NCI-H2029 (cell line): ENCODE results near the gene TXNDC11.
A peak's percentile ranks its signal among the peaks of the same experiment; 100 is the strongest.

ENCODE experiments used
- DNase-seq: peaks from one replicate; lab custom pipeline; 2025; lab: John Stamatoyannopoulos, UW

Gene TXNDC11

DNA sequence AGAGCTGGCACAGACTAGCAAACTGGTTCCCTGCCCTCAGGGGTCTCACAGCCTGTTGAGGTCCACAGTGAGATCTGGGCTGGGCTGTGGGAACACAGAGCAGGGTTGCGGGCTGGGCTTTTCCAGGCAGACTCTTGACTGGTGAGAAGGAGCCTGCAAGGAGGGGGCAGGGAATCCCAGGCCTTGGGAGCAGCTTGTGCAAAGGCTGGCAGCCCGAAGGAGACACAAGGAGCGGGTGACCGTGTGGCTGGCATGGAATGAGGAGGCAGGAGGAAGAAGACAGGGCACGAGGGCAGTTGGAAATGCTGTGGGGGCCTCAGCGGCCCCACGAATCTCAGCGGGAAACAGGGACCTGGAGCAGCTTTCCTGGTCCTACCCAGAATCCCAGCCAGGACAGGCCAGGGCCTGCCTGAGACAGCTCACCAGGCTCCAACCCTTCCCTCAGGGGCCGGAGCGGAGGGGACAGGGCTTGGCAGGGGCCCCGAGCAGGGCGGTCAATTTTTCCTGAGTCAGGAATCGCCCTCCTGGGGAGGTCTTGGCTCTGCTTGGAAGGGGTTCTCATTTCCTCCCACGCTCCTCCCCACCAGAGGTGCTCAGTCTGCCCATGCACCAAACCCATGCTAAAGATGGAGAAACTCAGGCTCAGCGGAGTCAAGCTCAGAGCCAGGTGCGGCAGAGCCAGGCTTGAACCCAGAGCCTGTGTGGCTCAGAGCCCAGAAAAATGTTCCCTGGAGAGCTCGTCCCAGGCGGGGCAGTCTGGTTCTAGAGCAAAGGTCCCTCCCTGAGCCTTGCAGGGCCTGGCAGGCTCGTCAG is 83.6 kb downstream of the TXNDC11 start:
- DNase-seq: no peak

DNA sequence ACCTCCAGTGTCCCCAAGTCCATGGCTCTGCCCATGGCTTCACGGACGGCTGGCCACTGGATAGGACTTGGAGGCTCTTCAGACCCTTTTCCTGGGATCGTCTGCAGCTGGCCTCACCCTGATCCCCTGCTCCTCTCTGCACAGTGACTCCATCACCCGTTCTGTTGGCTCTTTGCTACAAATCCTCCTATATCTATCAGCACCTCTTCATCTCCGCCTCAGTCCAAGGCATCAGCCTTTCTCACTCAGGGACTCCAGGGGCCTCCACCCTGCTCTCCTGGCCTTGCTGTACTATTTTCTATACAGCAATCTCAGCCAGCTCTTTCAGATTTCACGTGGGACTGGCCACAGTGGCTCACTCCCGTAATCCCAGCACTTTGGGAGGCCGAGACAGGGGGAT is 85.1 kb downstream of the TXNDC11 start:
- no peak for DNase-seq

DNA sequence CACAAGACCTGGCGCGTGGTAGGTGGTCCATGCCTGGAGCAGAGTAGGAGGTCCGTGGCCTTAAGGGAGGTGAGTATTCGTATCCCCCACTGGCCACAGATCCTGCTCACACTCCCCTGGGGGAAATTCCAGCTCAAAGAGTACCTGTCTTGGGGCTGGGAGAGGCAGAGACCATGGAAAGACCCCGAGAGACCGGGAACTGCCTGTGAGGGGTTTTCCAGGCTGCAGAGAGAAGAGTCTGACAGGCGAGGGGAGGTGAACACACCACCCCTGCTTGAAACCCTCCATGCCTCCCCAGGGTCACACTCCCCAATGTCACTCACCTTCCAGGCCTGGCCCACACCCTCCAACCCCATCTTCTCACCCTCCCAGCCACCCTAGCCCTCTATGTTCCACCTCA is 87.0 kb downstream of the TXNDC11 start:
- no peak for DNase-seq

DNA sequence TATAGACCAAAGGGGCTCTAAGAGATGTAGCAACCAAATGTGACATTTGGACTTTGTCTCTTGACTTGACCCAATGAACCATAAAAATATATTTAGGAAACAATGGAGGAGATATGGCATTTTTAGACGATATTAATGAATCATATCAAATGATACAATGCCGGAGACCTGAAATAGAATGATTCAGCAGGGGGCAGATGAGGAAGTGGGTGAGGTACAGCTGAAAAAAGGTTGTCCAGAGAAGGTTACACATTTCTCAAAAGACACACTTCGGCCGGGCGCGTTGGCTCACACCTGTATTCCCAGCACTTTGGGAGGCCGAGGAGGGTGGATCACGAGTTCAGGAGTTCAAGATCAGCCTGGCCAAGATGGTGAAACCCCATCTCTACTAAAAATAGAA is 90.9 kb downstream of the TXNDC11 start:
- no peak for DNase-seq

DNA sequence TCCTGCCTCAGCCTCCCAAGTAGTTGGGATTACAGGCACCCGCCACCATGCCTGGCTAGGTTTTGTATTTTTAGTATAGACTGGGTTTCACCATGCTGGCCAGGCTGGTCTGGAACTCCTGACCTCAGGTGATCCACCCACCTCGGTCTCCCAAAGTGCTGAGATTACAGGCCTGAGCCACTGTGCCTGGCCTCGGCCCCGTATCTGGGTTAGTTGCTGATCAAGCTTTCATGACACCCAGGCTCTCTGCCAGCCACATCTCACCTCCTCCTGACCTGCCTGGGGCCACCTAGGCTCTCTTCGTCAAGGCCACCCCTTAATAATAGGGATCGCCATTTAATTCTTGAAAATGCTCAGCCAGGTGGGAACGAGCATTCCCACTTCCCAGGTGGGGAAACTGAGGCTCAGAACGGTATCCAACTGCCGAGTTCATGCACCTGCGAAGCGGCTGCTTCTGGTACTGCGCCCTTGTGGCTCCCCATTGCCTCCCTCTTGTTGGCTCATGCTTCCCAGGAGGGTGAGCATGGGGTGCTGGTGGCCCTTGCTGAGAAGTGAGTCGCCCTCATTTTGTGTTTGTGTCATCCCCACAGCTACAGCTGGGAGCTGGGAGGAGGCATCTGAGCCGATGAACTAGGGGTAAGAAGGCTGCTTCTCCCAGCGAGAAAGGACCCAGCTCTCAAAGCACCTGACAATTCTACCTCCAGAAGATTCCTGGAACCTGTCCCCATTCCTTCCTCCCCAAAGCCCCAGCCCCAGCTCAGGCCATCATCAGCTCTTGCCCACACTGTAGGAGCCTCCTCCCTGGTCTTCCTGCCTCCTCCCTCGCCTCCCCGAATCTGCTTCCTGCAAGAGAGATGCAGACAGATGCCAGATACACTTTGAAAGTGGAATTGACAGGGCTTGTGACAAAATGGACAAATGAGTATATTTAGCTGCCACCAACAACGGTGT is 91.7 kb downstream of the TXNDC11 start:
- DNase-seq: no peak

DNA sequence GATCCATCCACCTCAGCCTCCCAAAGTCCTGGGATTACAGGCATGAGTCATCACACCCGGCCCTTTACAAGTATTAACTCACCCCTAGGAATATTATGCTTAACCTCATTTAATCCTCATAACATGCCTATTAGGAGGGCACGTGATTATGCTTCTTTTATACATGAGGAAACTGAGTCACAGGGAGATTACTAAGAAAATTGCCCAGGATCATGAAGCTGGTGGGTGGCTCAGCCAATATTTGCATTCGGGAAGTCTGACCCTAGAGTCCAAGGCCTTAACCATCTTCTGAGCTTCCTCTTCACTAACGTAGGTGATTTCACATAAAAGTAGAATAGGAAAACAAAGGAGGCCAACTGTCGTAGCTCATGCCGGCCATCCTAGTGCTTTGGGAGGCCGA is 93.4 kb downstream of the TXNDC11 start:
- no peak for DNase-seq

DNA sequence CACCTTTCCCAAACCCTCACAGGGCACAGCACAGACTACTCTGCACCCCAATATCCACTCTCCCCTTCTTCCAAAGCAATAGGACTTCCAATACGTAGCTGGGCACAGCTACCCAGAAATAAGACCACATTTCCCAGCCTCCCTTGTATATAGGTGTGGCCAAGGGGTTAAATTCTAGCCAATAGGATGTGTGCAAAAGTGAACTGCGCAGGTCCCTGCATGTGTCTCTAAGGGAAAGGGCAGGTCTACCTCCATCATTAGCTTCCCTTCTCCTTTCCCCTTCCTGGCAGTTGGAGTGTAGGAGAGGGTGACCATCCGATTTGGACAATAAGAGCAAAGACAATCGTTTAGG is 99.9 kb downstream of the TXNDC11 start:
- DNase-seq: no peak

DNA sequence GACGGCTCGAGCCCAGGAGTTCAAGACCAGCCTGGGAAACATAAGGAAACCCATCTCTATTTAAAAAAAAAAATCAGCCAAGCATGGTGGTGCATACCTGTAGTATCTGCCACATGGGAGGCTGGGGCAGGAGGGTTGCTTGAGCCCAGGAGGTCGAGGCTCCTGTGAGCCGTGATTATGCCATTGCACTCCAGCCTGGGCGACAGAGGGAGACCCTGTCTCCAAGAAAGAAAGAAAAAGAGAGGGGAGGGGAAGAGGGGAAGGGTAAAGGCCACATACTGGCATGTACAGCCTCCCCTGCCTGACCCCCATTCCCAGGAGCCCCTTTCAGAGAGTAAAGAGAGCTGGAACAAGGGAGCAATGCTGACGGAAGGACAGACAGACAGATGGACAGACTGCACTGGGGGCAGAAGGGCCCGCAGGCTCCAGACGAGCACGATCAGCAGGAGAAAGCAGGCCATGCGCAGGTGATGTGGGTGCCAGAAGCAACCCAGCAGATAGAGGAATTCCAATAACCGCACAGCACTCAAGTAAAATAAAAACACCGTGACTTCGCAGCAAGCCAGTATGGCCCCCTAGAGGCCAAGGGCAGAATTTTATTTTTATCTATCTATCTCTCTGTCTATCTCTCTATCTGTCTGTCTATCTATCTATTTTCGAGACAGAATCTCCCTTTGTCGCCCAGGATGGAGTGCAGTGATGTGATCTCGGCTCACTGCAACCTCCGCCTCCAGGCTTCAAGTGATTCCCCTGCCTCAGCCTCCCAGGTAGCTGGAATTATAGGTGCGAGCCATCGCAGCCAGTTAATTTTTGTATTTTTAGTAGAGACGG is 101.5 kb downstream of the TXNDC11 start:
- peak; percentile 54 for DNase-seq

DNA sequence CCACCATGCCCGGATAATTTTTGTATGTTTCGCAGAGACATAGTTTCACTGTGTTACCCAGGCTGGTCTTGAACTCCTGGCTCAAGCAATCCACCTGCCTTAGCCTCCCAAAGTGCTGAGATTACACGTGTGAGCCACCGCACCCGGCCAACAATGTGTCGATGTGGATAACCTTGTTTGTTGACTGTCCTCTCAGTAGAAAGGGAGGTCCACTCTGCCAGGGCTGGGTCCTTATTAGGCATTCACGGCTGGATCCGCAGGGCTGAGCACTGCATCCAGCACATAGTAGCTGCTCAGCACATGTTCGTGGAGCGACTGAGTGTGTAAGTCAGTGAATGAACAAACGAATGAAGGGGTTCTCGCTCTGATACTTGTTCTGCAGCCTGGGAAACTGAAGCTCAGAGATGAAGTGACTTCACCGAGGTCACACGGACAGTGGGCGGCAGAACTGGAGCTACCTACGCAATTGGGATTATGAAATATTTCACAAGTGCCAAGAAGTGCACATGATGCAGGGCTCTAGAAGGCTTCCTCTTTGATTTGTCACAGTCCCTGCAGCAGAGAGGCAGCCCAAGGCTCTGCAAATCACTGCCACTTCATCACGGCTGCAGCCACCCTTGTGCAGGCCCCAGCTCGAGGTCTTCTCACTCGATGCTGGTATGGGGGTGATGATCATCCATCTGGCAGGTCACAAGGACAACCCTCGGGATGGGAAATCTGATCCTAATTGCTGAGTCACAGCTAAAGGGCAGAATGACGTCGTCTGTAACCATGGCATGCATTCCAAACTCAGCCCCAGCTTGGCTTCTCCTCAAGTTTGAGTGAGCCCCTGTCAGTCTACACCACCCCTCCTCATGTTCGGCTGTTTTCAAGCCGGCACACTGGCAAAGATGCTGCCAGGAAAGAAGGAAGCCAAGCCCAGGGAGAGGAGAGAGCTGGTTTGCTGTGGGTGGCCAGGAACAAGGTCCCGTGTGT is 102.4 kb downstream of the TXNDC11 start:
- DNase-seq: peak; percentile 57

DNA sequence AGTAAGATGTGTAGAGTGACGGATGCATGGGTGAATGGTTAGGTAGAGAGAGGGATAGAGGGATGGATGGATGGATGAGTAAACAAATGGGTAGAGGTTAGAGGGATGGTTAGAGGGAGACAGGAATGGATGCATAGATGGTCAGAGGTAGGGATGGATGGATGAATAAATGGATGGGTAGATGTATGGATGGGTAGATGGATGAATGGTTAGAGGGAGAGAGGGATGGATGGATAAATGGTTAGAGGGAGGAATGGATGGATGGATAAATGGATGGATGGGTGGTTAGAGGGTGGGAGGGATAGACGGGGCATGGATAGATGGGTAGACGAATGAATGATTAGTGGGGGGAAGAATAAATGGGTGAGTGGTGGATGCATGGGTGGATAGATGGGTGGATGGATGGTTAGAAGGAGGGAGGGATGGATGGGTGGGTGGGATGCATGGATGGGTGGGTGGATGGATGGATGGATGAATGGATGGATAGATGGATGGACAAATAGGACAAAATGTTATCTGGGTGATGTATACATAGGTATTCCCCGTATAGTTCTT is 103.6 kb downstream of the TXNDC11 start:
- DNase-seq: no peak

DNA sequence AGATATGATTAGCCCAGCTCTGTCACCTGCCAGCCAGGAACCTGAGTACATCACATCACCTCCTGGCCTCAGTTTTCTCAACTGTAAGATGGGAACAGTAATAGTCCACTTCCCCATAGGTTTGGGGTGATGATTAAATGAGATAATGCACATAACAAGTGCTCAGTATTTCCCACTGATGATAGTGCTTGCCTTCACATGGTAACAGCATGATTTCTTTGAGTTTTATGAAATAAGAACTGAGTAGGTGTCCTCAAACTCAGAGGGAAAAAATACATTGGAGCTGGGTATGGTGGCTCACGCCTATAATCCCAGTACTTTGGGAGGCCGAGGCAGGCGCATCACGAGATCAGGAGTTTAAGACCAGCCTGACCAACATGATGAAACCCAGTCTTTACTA is 104.5 kb downstream of the TXNDC11 start:
- no peak for DNase-seq

DNA sequence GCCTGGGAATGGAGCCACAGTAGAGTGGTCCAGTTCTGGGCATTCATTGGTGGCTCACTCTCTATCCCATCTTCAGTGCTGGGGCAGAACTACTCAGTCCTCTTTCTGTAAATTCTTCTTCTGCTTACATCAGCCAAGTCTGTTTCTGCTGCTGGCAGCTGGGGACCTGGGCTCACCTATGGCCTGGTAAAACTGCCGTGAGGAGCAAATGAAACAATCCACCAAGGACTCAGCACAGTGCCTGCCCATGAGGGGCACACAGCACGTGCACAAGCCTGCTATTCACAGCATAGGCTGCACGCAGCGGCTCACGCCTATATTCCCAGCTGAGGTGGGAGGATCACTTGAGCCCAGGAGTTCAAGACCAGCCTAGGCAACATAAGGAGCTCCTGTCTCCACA is 105.3 kb downstream of the TXNDC11 start:
- DNase-seq: no peak

DNA sequence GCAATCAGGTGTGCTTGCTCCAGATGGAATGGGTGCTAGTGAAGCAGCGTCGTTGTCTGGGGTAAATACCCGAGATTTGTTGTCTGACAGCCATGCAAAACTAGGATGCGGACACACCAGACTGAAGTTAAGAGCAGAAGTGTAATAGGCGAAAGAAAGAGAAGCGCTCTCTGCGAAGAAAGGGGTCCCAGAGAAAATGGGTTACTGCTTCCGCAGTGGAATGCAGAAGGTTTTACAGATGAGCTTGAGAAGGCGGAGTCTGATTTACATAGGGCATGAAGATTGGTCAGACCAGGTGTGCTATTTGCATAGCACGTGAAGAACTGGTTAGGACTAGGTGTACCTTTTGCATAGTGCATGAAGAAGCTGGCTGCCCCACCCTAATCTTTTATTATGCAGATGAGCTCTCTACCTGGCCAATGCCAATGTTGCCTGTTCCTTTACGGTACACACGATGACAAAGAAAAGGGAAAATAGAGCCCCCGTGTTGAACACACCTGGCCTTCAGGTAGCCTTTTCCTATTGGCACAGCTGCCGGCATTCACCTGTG is 106.4 kb downstream of the TXNDC11 start:
- DNase-seq: peak; percentile 96

DNA sequence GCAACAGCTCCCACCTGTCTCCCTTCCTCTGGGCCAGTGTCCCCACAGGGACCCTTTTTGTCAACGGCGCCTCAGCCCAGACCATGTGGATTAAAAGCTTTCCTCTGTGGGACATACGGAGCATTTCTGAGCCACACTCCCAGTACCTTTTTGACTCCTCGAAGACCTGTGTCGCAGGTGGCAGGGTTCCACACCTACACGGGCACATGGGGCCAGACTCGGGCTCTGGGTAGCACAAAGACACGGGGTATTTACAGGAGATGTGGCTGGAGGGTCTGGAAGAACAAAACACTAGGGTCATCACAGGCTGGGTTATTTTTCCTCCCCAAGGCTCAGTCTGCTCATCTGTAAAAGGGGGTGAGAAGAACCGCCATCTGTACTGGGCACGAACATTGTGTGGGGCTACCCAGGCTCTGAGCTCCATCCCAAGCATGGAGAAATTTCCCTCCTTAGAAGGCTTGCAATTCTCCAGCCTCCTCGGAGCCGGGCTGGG is 106.9 kb downstream of the TXNDC11 start:
- DNase-seq: no peak

DNA sequence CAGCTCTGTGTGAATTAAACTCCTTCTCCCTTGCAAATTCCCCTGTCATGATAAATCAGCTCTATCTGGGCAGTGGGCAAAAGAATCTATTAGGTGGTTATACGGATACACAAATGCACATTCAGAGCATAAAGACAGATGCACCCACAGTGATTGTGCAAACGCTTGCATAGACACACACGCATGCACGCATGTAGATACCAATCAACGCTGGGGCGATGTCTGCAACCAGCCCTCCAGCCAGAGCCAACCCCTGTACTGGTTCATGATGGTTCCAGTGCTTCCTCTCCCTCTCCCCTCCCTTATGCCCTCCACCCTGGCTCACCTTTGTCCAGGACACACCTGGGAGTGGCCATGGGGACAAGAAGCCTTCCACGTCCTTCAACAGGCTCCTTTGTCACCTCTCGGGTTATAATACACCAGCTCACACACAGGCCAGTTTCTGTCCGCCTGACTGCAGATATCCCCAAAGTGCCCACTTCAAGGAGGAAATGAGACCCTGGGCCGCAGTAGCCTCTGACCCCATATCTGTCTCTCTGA is 107.5 kb downstream of the TXNDC11 start:
- DNase-seq: no peak

DNA sequence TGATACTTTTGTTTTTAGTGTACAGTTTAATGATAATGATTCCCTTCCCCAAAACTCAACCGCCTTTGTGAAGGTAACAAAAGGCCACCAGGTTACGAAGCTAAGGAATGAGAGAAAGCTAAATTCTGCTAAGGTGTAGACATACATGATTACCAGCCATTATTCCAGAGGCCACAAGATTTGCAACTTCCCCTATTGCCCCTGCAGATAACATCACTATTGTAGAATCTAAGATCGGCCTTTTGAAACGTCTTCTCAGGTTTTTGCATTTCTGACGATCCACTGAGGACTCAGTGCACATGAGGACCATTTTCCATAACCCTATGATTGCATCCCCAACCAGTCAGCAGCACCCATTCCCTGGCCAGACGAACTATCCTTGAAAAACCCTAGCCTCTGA is 108.3 kb downstream of the TXNDC11 start:
- DNase-seq: no peak

DNA sequence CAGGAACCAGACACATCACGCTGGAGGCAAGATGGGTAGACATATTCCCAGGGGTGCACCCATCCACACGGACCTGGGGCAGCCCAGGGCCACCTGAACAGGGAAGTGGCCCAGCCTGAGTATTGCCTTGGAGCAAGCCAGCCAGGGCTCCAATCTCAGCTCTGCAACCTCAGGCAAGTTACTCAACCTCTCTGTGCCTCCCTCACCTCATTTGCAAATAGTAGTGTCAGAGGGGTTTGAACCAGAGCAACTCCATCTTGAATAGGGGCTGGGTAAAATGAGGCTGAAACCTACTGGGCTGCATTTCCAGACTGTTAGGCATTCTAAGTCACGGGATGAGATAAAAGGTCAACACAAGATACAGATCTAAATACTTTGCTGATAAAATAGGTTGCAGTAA is 109.5 kb downstream of the TXNDC11 start:
- DNase-seq: no peak

DNA sequence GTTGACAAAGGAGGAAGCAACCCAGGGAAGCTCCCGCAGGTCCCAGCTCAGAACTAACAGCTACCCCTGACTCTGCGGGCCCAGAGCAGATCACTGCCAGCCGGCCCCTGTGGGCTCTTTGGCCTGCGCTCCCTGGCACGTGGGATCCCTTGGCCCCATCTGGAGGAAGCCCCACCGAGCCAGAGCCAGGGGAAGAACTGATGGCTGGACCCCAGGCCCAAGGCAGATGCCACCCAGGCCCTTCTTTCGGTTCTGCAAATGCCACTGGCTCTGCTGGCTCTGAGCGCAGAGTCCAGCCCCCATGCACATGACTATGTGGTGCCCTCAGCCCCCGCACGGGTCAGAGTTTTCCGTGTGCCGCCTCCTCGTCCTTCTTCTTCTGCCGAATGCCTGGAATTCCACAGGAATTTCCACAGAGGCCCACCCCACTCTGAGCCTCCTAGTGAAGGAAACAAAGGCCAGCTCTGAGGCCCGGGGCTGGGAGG is 110.2 kb downstream of the TXNDC11 start:
- no peak for DNase-seq

DNA sequence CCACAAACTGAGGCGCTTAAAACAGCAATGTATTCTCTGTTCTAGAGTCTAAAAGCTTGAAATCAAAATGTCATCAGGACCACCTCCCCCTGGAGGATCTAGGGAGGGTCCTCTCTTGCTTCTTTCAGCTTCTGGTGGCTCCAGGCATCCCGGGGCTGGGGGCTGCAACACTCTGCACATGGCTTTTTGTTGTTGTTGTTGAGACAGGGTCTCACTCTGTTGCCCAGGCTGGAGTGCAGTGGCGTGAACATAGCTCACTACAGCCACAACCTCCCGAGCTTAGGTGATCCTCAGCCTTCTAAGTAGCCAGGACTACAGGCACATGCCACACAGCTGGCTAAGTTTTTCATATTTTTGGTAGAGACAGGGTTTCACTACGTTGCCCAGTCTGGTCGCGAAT is 111.4 kb downstream of the TXNDC11 start:
- no peak for DNase-seq

DNA sequence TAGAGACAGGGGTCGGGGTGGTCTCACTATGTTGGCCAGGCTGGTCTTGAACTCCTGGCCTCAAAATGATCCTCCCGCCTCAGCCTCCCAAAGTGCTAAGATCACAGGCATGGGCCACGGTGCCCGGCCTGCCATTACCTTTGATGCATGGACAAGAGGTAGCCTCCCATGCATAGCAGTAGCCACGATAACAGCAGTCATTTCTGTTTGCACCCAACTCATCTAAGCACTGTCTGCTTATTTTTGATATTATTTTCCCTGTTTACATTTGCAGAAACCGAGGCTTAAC is 111.9 kb downstream of the TXNDC11 start:
- no peak for DNase-seq
